T-helper 1 cell treated with Interleukin-12 subunit alpha and Interleukin-12 subunit beta and Interleukin-4 antibody, amounts not matched to agents 30 μg/mL and 1 μg/mL, for 36 hours (primary cell): ENCODE data around the gene ANO4.

Experiments
- H3K27ac Mint-ChIP-seq: one replicate; pipeline ENCODE4 v1.8.0; 2021; ENCODE audit warnings: mild to moderate bottlenecking, mixed read lengths
- H3K27me3 Mint-ChIP-seq: one replicate; pipeline ENCODE4 v1.8.0; 2021; ENCODE audit warnings: low read depth, mixed read lengths
- H3K36me3 Mint-ChIP-seq: one replicate; pipeline ENCODE4 v1.8.0; 2021; ENCODE audit warnings: low read depth, mixed read lengths
- H3K4me1 Mint-ChIP-seq: one replicate; pipeline ENCODE4 v1.8.0; 2021; ENCODE audit warnings: low read depth, mixed read lengths
- H3K4me3 Mint-ChIP-seq: one replicate; pipeline ENCODE4 v1.8.0; 2021; ENCODE audit warnings: mild to moderate bottlenecking, moderate library complexity, mixed read lengths
- H3K9me3 Mint-ChIP-seq: one replicate; pipeline ENCODE4 v1.8.0; 2021; ENCODE audit warnings: mixed read lengths

ANO4 gene

GRCh38 chr12:100991102-100991501 lies 196.5 kb downstream of the ANO4 start:
- no peaks in the 10 kb centered on the region for H3K27me3 Mint-ChIP-seq
- H3K27ac Mint-ChIP-seq = no peak overlapping the region
- peaks cover 5% of the 10 kb centered on the region for H3K4me1 Mint-ChIP-seq
- peaks cover 4% of the 10 kb centered on the region for H3K9me3 Mint-ChIP-seq
- H3K36me3 Mint-ChIP-seq = no peaks in the 10 kb centered on the region
- no peak overlapping the region for H3K4me3 Mint-ChIP-seq

GRCh38 chr12:100992194-100992593 lies 197.6 kb downstream of the ANO4 start:
- Mint-ChIP-seq H3K27me3 (no peaks in the 10 kb centered on the region), H3K4me3 (no peak overlapping the region), H3K36me3 (no peaks in the 10 kb centered on the region), H3K27ac (no peak overlapping the region), H3K9me3 (peaks cover 4% of the 10 kb centered on the region), H3K4me1 (peaks cover 5% of the 10 kb centered on the region)

- H3K36me3 Mint-ChIP-seq = no peaks in the 10 kb centered on the region
- no peak overlapping the region for H3K4me3 Mint-ChIP-seq
- H3K27ac Mint-ChIP-seq = no peak overlapping the region
- no peaks in the 10 kb centered on the region for H3K27me3 Mint-ChIP-seq
- H3K4me1 Mint-ChIP-seq = no peaks in the 10 kb centered on the region
- H3K9me3 Mint-ChIP-seq = peaks cover 4% of the 10 kb centered on the region
Observed at GRCh38 chr12:100993916-100994450, 199.4 kb downstream of the ANO4 start.

- Mint-ChIP-seq H3K4me1 (no peaks in the 10 kb centered on the region), H3K4me3 (no peak overlapping the region), H3K9me3 (no peaks in the 10 kb centered on the region), H3K27me3 (no peaks in the 10 kb centered on the region), H3K27ac (no peak overlapping the region), H3K36me3 (no peaks in the 10 kb centered on the region)
Observed at GRCh38 chr12:100995201-100995600, 200.6 kb downstream of the ANO4 start.

- Mint-ChIP-seq H3K4me3 (no peak overlapping the region), H3K27me3 (no peaks in the 10 kb centered on the region), H3K4me1 (no peaks in the 10 kb centered on the region), H3K9me3 (no peaks in the 10 kb centered on the region), H3K36me3 (no peaks in the 10 kb centered on the region), H3K27ac (no peak overlapping the region)
Observed at GRCh38 chr12:100995771-100996170, 201.2 kb downstream of the ANO4 start.

GRCh38 chr12:101001669-101002068 lies 207.1 kb downstream of the ANO4 start:
- no peaks in the 10 kb centered on the region for H3K4me1 Mint-ChIP-seq
- H3K27me3 Mint-ChIP-seq = no peaks in the 10 kb centered on the region
- H3K27ac Mint-ChIP-seq = no peak overlapping the region
- no peaks in the 10 kb centered on the region for H3K36me3 Mint-ChIP-seq
- H3K4me3 Mint-ChIP-seq = no peak overlapping the region
- no peaks in the 10 kb centered on the region for H3K9me3 Mint-ChIP-seq

- H3K9me3 Mint-ChIP-seq = no peaks in the 10 kb centered on the region
- no peaks in the 10 kb centered on the region for H3K36me3 Mint-ChIP-seq
- no peaks in the 10 kb centered on the region for H3K27me3 Mint-ChIP-seq
- H3K27ac Mint-ChIP-seq = no peak overlapping the region
- no peak overlapping the region for H3K4me3 Mint-ChIP-seq
- no peaks in the 10 kb centered on the region for H3K4me1 Mint-ChIP-seq
Observed at GRCh38 chr12:101002696-101003419, 208.3 kb downstream of the ANO4 start.

GRCh38 chr12:101004898-101005297 lies 210.3 kb downstream of the ANO4 start:
- Mint-ChIP-seq H3K27me3 (no peaks in the 10 kb centered on the region), H3K27ac (no peak overlapping the region), H3K4me1 (no peaks in the 10 kb centered on the region), H3K4me3 (no peak overlapping the region), H3K36me3 (no peaks in the 10 kb centered on the region), H3K9me3 (peaks cover 13% of the 10 kb centered on the region)

GRCh38 chr12:101009274-101009673 lies 214.7 kb downstream of the ANO4 start:
- peaks cover 21% of the 10 kb centered on the region for H3K9me3 Mint-ChIP-seq
- H3K36me3 Mint-ChIP-seq = no peaks in the 10 kb centered on the region
- no peaks in the 10 kb centered on the region for H3K27me3 Mint-ChIP-seq
- no peak overlapping the region for H3K27ac Mint-ChIP-seq
- no peaks in the 10 kb centered on the region for H3K4me1 Mint-ChIP-seq
- no peak overlapping the region for H3K4me3 Mint-ChIP-seq

GRCh38 chr12:101010896-101011295 lies 216.3 kb downstream of the ANO4 start:
- H3K27ac Mint-ChIP-seq = no peak overlapping the region
- H3K4me1 Mint-ChIP-seq = no peaks in the 10 kb centered on the region
- no peak overlapping the region for H3K4me3 Mint-ChIP-seq
- H3K36me3 Mint-ChIP-seq = no peaks in the 10 kb centered on the region
- H3K9me3 Mint-ChIP-seq = peaks cover 21% of the 10 kb centered on the region
- no peaks in the 10 kb centered on the region for H3K27me3 Mint-ChIP-seq

GRCh38 chr12:101013993-101014392 lies 219.4 kb downstream of the ANO4 start:
- Mint-ChIP-seq H3K36me3 (no peaks in the 10 kb centered on the region), H3K4me3 (no peak overlapping the region), H3K27me3 (no peaks in the 10 kb centered on the region), H3K4me1 (no peaks in the 10 kb centered on the region), H3K27ac (no peak overlapping the region), H3K9me3 (peaks cover 18% of the 10 kb centered on the region)

- Mint-ChIP-seq H3K9me3 (peaks cover 7% of the 10 kb centered on the region), H3K27ac (no peak overlapping the region), H3K36me3 (no peaks in the 10 kb centered on the region), H3K4me3 (no peak overlapping the region), H3K27me3 (no peaks in the 10 kb centered on the region), H3K4me1 (no peaks in the 10 kb centered on the region)
Observed at GRCh38 chr12:101015044-101015443, 220.5 kb downstream of the ANO4 start.

- no peak overlapping the region for H3K4me3 Mint-ChIP-seq
- no peaks in the 10 kb centered on the region for H3K4me1 Mint-ChIP-seq
- no peak overlapping the region for H3K27ac Mint-ChIP-seq
- H3K9me3 Mint-ChIP-seq = no peaks in the 10 kb centered on the region
- no peaks in the 10 kb centered on the region for H3K36me3 Mint-ChIP-seq
- H3K27me3 Mint-ChIP-seq = no peaks in the 10 kb centered on the region
Observed at GRCh38 chr12:101018540-101018939, 224.0 kb downstream of the ANO4 start.

- Mint-ChIP-seq H3K27ac (no peak overlapping the region), H3K4me3 (no peak overlapping the region), H3K9me3 (no peaks in the 10 kb centered on the region), H3K4me1 (no peaks in the 10 kb centered on the region), H3K36me3 (no peaks in the 10 kb centered on the region), H3K27me3 (no peaks in the 10 kb centered on the region)
Observed at GRCh38 chr12:101019201-101019600, 224.6 kb downstream of the ANO4 start.

GRCh38 chr12:101019667-101020066 lies 225.1 kb downstream of the ANO4 start:
- Mint-ChIP-seq H3K27me3 (no peaks in the 10 kb centered on the region), H3K27ac (no peak overlapping the region), H3K4me3 (no peak overlapping the region), H3K4me1 (no peaks in the 10 kb centered on the region), H3K9me3 (no peaks in the 10 kb centered on the region), H3K36me3 (no peaks in the 10 kb centered on the region)
